HL-60 (cell line): ENCODE measurements around the gene GFAP.

Source experiments
- POLR2AphosphoS5 ChIP-seq: IDR thresholded peaks from 2 replicates; pipeline ENCODE4 v1.6.1; 2012; ENCODE audit warnings: low read depth
- TF ChIP-seq, protein P1 (sequence below): IDR thresholded peaks from one replicate; pipeline ENCODE4 v1.5.1; 2011; ENCODE audit warnings: low read length, control low read depth, inconsistent platforms; ENCODE audit not compliant: insufficient read depth
- TF ChIP-seq, protein P2 (sequence below): IDR thresholded peaks from 2 replicates; pipeline ENCODE4 v1.6.1; 2012; ENCODE audit warnings: low read depth; ENCODE audit not compliant: insufficient replicate concordance

DNA sequence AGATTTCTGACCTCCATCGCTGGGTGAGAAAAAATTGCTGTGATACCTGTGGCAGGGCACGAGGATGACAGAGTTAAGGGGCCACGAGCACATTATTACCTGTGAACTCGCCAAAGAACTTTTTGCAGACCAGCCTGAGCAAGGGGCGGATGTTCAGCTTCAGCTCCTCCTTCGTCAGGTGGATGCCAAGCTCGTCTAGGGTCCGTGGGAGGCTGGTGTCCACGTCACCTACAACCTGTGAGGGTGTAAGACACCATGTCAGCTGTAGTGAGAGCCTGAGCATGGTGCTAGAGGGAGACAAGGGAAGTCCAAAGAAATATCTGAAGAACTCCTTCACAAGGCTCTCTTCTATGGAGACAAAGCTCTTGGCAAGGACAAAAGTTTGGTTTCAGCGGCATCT is 50.5 kb downstream of the GFAP start:
- TF ChIP-seq, protein P1, sequence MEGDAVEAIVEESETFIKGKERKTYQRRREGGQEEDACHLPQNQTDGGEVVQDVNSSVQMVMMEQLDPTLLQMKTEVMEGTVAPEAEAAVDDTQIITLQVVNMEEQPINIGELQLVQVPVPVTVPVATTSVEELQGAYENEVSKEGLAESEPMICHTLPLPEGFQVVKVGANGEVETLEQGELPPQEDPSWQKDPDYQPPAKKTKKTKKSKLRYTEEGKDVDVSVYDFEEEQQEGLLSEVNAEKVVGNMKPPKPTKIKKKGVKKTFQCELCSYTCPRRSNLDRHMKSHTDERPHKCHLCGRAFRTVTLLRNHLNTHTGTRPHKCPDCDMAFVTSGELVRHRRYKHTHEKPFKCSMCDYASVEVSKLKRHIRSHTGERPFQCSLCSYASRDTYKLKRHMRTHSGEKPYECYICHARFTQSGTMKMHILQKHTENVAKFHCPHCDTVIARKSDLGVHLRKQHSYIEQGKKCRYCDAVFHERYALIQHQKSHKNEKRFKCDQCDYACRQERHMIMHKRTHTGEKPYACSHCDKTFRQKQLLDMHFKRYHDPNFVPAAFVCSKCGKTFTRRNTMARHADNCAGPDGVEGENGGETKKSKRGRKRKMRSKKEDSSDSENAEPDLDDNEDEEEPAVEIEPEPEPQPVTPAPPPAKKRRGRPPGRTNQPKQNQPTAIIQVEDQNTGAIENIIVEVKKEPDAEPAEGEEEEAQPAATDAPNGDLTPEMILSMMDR, result no peak
- TF ChIP-seq POLR2AphosphoS5, result no peak
- TF ChIP-seq, protein P2, sequence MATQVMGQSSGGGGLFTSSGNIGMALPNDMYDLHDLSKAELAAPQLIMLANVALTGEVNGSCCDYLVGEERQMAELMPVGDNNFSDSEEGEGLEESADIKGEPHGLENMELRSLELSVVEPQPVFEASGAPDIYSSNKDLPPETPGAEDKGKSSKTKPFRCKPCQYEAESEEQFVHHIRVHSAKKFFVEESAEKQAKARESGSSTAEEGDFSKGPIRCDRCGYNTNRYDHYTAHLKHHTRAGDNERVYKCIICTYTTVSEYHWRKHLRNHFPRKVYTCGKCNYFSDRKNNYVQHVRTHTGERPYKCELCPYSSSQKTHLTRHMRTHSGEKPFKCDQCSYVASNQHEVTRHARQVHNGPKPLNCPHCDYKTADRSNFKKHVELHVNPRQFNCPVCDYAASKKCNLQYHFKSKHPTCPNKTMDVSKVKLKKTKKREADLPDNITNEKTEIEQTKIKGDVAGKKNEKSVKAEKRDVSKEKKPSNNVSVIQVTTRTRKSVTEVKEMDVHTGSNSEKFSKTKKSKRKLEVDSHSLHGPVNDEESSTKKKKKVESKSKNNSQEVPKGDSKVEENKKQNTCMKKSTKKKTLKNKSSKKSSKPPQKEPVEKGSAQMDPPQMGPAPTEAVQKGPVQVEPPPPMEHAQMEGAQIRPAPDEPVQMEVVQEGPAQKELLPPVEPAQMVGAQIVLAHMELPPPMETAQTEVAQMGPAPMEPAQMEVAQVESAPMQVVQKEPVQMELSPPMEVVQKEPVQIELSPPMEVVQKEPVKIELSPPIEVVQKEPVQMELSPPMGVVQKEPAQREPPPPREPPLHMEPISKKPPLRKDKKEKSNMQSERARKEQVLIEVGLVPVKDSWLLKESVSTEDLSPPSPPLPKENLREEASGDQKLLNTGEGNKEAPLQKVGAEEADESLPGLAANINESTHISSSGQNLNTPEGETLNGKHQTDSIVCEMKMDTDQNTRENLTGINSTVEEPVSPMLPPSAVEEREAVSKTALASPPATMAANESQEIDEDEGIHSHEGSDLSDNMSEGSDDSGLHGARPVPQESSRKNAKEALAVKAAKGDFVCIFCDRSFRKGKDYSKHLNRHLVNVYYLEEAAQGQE, result no peak
